ENCODE results near the gene PTCH2.

- no peak for TF ChIP-seq CTCF (IDR thresholded peaks at IDR 0.05; ENCODE audit: low read depth, low read length)
- TF ChIP-seq EZH2phosphoT487 (IDR thresholded peaks at IDR 0.05; ENCODE audit: low read depth) = no peak
Observed at GRCh38 chr1:44788120-44788860, 54.8 kb downstream of the PTCH2 start, which contains the start of gene BEST4.

Data from OCI-LY3 (cell line).